ENCODE measurements around the gene HHIPL1.

DNA sequence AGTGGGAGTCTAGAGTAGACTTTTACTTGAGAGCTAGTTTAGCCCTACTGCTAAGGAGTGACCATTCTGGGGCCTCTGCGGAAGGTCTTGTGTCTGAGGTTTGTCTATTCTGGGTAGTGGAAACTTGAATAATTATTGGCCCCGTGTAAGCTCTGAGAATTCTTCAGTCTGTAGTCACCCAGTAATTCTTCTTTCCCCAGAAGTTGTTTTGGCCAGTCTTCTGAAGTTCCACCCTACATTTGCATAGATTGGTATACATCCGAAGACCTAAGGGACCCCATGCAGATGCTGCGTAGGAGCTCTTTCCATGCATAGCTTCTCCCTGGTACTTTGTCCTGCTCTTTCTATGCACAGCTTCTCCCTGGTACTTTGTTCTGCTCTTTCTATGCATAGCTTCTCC is 52.0 kb downstream of the HHIPL1 start:
- TF ChIP-seq, protein P1, sequence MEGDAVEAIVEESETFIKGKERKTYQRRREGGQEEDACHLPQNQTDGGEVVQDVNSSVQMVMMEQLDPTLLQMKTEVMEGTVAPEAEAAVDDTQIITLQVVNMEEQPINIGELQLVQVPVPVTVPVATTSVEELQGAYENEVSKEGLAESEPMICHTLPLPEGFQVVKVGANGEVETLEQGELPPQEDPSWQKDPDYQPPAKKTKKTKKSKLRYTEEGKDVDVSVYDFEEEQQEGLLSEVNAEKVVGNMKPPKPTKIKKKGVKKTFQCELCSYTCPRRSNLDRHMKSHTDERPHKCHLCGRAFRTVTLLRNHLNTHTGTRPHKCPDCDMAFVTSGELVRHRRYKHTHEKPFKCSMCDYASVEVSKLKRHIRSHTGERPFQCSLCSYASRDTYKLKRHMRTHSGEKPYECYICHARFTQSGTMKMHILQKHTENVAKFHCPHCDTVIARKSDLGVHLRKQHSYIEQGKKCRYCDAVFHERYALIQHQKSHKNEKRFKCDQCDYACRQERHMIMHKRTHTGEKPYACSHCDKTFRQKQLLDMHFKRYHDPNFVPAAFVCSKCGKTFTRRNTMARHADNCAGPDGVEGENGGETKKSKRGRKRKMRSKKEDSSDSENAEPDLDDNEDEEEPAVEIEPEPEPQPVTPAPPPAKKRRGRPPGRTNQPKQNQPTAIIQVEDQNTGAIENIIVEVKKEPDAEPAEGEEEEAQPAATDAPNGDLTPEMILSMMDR (IDR thresholded peaks at IDR 0.05; ENCODE audit: insufficient read depth, low read length, poor library complexity, severe bottlenecking), result no peak
- no peak for TF ChIP-seq EZH2phosphoT487 (conservative IDR thresholded peaks at IDR 0.05; ENCODE audit: low read length)
